Measurements from ENCODE around the gene MLLT1.
"Not testable (repeated sequence)": the region's sequence is repeated elsewhere in the genome, so short reads cannot be mapped to it uniquely, and the experiment has no call there.

The MLLT1 gene

GRCh38 chr19:6297202-6297601 lies 17.4 kb upstream of the MLLT1 start:
- Histone ChIP-seq H3K27me3 (ENCODE audit: insufficient read depth, low read depth, severe bottlenecking) (no peaks in the 10 kb centered on the region), H3K4me3 (ENCODE audit: low read depth, low read length) (no peak overlapping the region), H3K36me3 (no peaks in the 10 kb centered on the region), H3K9me3 (ENCODE audit: severe bottlenecking) (peaks cover 36% of the 10 kb centered on the region), H3K27ac (no peak overlapping the region)
- DNase-seq: no peak
- no peak for TF ChIP-seq CTCF (IDR thresholded peaks at IDR 0.05; ENCODE audit: low read depth, low read length)

- TF ChIP-seq CTCF (IDR thresholded peaks at IDR 0.05; ENCODE audit: low read depth, low read length): no peak
- Histone ChIP-seq H3K4me3 (ENCODE audit: low read depth, low read length) (no peak overlapping the region), H3K9me3 (ENCODE audit: severe bottlenecking) (peaks cover 57% of the 10 kb centered on the region), H3K27ac (no peak overlapping the region), H3K27me3 (ENCODE audit: insufficient read depth, low read depth, severe bottlenecking) (no peaks in the 10 kb centered on the region), H3K36me3 (no peaks in the 10 kb centered on the region)
- no peak for DNase-seq
Measured at GRCh38 chr19:6292006-6292405, 12.2 kb upstream of the MLLT1 start.

GRCh38 chr19:6288737-6289136 lies 9.0 kb upstream of the MLLT1 start:
- DNase-seq: no peak

GRCh38 chr19:6287269-6287885 lies 7.6 kb upstream of the MLLT1 start:
- Histone ChIP-seq H3K27me3 (ENCODE audit: insufficient read depth, low read depth, severe bottlenecking) (no peaks in the 10 kb centered on the region), H3K36me3 (no peaks in the 10 kb centered on the region), H3K27ac (no peak overlapping the region), H3K4me3 (ENCODE audit: low read depth, low read length) (no peak overlapping the region), H3K9me3 (ENCODE audit: severe bottlenecking) (peaks cover 45% of the 10 kb centered on the region)
- no peak for TF ChIP-seq CTCF (IDR thresholded peaks at IDR 0.05; ENCODE audit: low read depth, low read length)
- DNase-seq: no peak

More at GRCh38 chr19:6288737-6289136, 9.0 kb upstream of the MLLT1 start:
- no peaks in the 10 kb centered on the region for H3K36me3 ChIP-seq
- H3K4me3 ChIP-seq (ENCODE audit: low read depth, low read length): no peak overlapping the region
- no peak overlapping the region for H3K27ac ChIP-seq
- H3K9me3 ChIP-seq (ENCODE audit: severe bottlenecking): peaks cover 53% of the 10 kb centered on the region
- TF ChIP-seq CTCF (IDR thresholded peaks at IDR 0.05; ENCODE audit: low read depth, low read length): no peak
- H3K27me3 ChIP-seq (ENCODE audit: insufficient read depth, low read depth, severe bottlenecking): no peaks in the 10 kb centered on the region

GRCh38 chr19:6286676-6287075 lies 6.9 kb upstream of the MLLT1 start:
- Histone ChIP-seq H3K9me3 (ENCODE audit: severe bottlenecking) (peaks cover 41% of the 10 kb centered on the region), H3K27ac (no peak overlapping the region), H3K27me3 (ENCODE audit: insufficient read depth, low read depth, severe bottlenecking) (no peaks in the 10 kb centered on the region), H3K4me3 (ENCODE audit: low read depth, low read length) (no peak overlapping the region), H3K36me3 (no peaks in the 10 kb centered on the region)
- no peak for TF ChIP-seq CTCF (IDR thresholded peaks at IDR 0.05; ENCODE audit: low read depth, low read length)
- no peak for DNase-seq

GRCh38 chr19:6282393-6282792 lies 2.6 kb upstream of the MLLT1 start:
- peaks cover 33% of the 10 kb centered on the region for H3K9me3 ChIP-seq (ENCODE audit: severe bottlenecking)
- H3K4me3 ChIP-seq (ENCODE audit: low read depth, low read length): not testable (repeated sequence)

More at GRCh38 chr19:6282393-6282792, 2.6 kb upstream of the MLLT1 start:
- not testable (repeated sequence) for DNase-seq; H3K27ac ChIP-seq; H3K27me3 ChIP-seq (ENCODE audit: insufficient read depth, low read depth, severe bottlenecking)
- H3K36me3 ChIP-seq: peaks cover 15% of the 10 kb centered on the region

Measured in WERI-Rb-1 (cell line).